GM23338 (cell line): Measurements from ENCODE around the gene DGKD. TPM values are rescaled to one million over a fixed set of nuclear protein-coding genes. Genes with fewer than 3 reads are reported as not detected.

ENCODE experiments used
- ATAC-seq: fragments of 200-7000 bp; cut with Tn5 transposase; 3 replicates; pipeline ENCODE4 v1.9.1; 2020
- DNase-seq: peaks from one replicate; pipeline ENCODE4 v3.0.0-alpha.2; 2015; ENCODE audit warnings: low spot score
- H2AFZ ChIP-seq: fragments of 200-600 bp; sonication (generic); 2 replicates; pipeline ENCODE4 v1.8.0; 2016; ENCODE audit warnings: antibody characterized with exemption, mild to moderate bottlenecking, moderate library complexity
- H3F3A ChIP-seq: fragments of 200-600 bp; sonication (generic); replicated peaks from 2 replicates; pipeline ENCODE4 v1.8.0; 2017; ENCODE audit warnings: antibody characterized with exemption, mixed run types, low read depth
- H3K27ac ChIP-seq: fragments of 200-600 bp; sonication (generic); 2 replicates; pipeline ENCODE4 v1.6.1; 2016; ENCODE audit warnings: low read depth
- H3K27me3 ChIP-seq: fragments of 200-600 bp; sonication (generic); 2 replicates; pipeline ENCODE4 v1.8.0; 2016; ENCODE audit warnings: mild to moderate bottlenecking, mixed run types, moderate library complexity; ENCODE audit not compliant: insufficient read depth
- H3K36me3 ChIP-seq: fragments of 200-600 bp; sonication (generic); 2 replicates; pipeline ENCODE4 v1.8.0; 2016; ENCODE audit warnings: mild to moderate bottlenecking; ENCODE audit not compliant: insufficient read depth
- H3K4me1 ChIP-seq: fragments of 200-600 bp; sonication (generic); 2 replicates; pipeline ENCODE4 v1.8.0; 2016; ENCODE audit warnings: mild to moderate bottlenecking, moderate library complexity; ENCODE audit not compliant: insufficient read depth
- H3K4me2 ChIP-seq: fragments of 200-600 bp; sonication (generic); 2 replicates; pipeline ENCODE4 v1.7.1; 2017; ENCODE audit warnings: mixed run types
- H3K4me3 ChIP-seq: fragments of 200-600 bp; sonication (generic); 2 replicates; pipeline ENCODE4 v1.6.1; 2016; ENCODE audit warnings: mixed run types
- H3K79me2 ChIP-seq: fragments of 200-600 bp; sonication (generic); replicated peaks from 2 replicates; pipeline ENCODE4 v1.8.0; 2017; ENCODE audit warnings: mild to moderate bottlenecking; ENCODE audit not compliant: insufficient read depth
- H3K9me2 ChIP-seq: fragments of 200-600 bp; sonication (generic); 2 replicates; pipeline ENCODE4 v1.8.0; 2017; ENCODE audit not compliant: insufficient read depth
- H4K20me1 ChIP-seq: fragments of 200-600 bp; sonication (generic); replicated peaks from 2 replicates; pipeline ENCODE4 v1.8.0; 2017; ENCODE audit warnings: mild to moderate bottlenecking; ENCODE audit not compliant: insufficient read depth
- H3K27ac Mint-ChIP-seq: 2 replicates; pipeline ENCODE4 v1.8.0; 2020; ENCODE audit warnings: inconsistent platforms, mild to moderate bottlenecking, moderate library complexity, mixed read lengths
- H3K27me3 Mint-ChIP-seq: 3 replicates; pipeline ENCODE4 v1.8.0; 2022; ENCODE audit warnings: low read depth, mild to moderate bottlenecking, moderate library complexity, mixed read lengths, inconsistent platforms; ENCODE audit not compliant: insufficient read depth, poor library complexity
- H3K36me3 Mint-ChIP-seq: 3 replicates; pipeline ENCODE4 v1.8.0; 2021; ENCODE audit warnings: low read depth, mild to moderate bottlenecking, inconsistent platforms, moderate library complexity, mixed read lengths
- H3K4me1 Mint-ChIP-seq: 3 replicates; pipeline ENCODE4 v1.8.0; 2020; ENCODE audit warnings: mild to moderate bottlenecking, inconsistent platforms, mixed read lengths
- H3K4me3 Mint-ChIP-seq: 3 replicates; pipeline ENCODE4 v1.8.0; 2021; ENCODE audit warnings: moderate library complexity, mild to moderate bottlenecking, inconsistent platforms, mixed read lengths
- H3K9me3 Mint-ChIP-seq: 3 replicates; pipeline ENCODE4 v1.8.0; 2020; ENCODE audit warnings: moderate library complexity, mild to moderate bottlenecking, inconsistent platforms, mixed read lengths
- CREB1 ChIP-seq: fragments of 250-450 bp; sonication (Bioruptor Pico); IDR thresholded peaks from 2 replicates; pipeline ENCODE4 v1.5.0; 2020; ENCODE audit warnings: low read depth, mild to moderate bottlenecking, moderate library complexity
- EZH2 ChIP-seq: fragments of 200-600 bp; sonication (generic); IDR thresholded peaks from one replicate; pipeline ENCODE4 v1.8.0; 2017; ENCODE audit warnings: antibody characterized with exemption, mild to moderate bottlenecking, low read depth; ENCODE audit not compliant: unreplicated experiment
- EZH2phosphoT487 ChIP-seq: fragments of 200-600 bp; sonication (generic); IDR thresholded peaks from one replicate; pipeline ENCODE4 v1.8.1; 2018; ENCODE audit warnings: antibody characterized with exemption; ENCODE audit not compliant: unreplicated experiment
- JUNB ChIP-seq: IDR thresholded peaks from one replicate; pipeline ENCODE4 v1.6.1; 2016; ENCODE audit warnings: antibody characterized with exemption; ENCODE audit not compliant: unreplicated experiment
- NANOG ChIP-seq: IDR thresholded peaks from 2 replicates; pipeline ENCODE4 v1.6.1; 2016; ENCODE audit warnings: antibody characterized with exemption, borderline replicate concordance
- POLR2AphosphoS5 ChIP-seq: IDR thresholded peaks from 2 replicates; pipeline ENCODE4 v1.6.1; 2016; ENCODE audit warnings: antibody characterized with exemption, low read depth
- STAT1 ChIP-seq: IDR thresholded peaks from one replicate; pipeline ENCODE4 v1.6.1; 2016; ENCODE audit warnings: antibody characterized with exemption; ENCODE audit not compliant: unreplicated experiment
- ZNF331 ChIP-seq: fragments of 250-450 bp; sonication (Bioruptor Pico); IDR thresholded peaks from 2 replicates; pipeline ENCODE4 v1.5.0; 2020; ENCODE audit warnings: low read depth, mild to moderate bottlenecking, moderate library complexity
- polyA plus RNA-seq: library from polyadenylated mRNA; unstranded; fragments of >200 nt; fragmentation: Nextera tagmentation; extraction: Ambion mirVana; gene quantifications from 2 replicates; pipeline ENCODE4 v1.2.1, GENCODE V29; 2016
- total RNA-seq: library from RNA; depleted of rRNA; stranded (reverse); fragments of >200 nt; shearing (Covaris generic); gene quantifications from 2 replicates; pipeline ENCODE4 v1.2.3, GENCODE V29; 2014
- TF ChIP-seq, protein P1 (sequence below): IDR thresholded peaks from 2 replicates; pipeline ENCODE4 v1.6.1; 2016; ENCODE audit warnings: antibody characterized with exemption
- TF ChIP-seq, protein P2 (sequence below), 2 experiments: fragments of 200-600 bp in 1 of 2; sonication (generic) in 1 of 2; conservative IDR thresholded peaks; 2 replicates each; pipeline versions ENCODE4 v1.5.1 to v1.6.1; 2016 to 2017; ENCODE audit warnings: antibody characterized with exemption in 2 of 2, low read depth in 2 of 2, mild to moderate bottlenecking in 2 of 2, moderate library complexity in 1 of 2
- TF ChIP-seq, protein P3 (sequence below): IDR thresholded peaks from one replicate; pipeline ENCODE4 v1.6.1; 2018; ENCODE audit warnings: antibody characterized with exemption; ENCODE audit not compliant: unreplicated experiment
- TF ChIP-seq, protein P4 (sequence below): fragments of 250-450 bp; sonication (Bioruptor Pico); IDR thresholded peaks from 2 replicates; pipeline ENCODE4 v1.5.0; 2020; ENCODE audit warnings: mild to moderate bottlenecking, moderate library complexity

The DGKD gene
- total and polyA plus RNA-seq, 2 experiments from 2014 or later: 11.1 to 23.4 TPM

DNA sequence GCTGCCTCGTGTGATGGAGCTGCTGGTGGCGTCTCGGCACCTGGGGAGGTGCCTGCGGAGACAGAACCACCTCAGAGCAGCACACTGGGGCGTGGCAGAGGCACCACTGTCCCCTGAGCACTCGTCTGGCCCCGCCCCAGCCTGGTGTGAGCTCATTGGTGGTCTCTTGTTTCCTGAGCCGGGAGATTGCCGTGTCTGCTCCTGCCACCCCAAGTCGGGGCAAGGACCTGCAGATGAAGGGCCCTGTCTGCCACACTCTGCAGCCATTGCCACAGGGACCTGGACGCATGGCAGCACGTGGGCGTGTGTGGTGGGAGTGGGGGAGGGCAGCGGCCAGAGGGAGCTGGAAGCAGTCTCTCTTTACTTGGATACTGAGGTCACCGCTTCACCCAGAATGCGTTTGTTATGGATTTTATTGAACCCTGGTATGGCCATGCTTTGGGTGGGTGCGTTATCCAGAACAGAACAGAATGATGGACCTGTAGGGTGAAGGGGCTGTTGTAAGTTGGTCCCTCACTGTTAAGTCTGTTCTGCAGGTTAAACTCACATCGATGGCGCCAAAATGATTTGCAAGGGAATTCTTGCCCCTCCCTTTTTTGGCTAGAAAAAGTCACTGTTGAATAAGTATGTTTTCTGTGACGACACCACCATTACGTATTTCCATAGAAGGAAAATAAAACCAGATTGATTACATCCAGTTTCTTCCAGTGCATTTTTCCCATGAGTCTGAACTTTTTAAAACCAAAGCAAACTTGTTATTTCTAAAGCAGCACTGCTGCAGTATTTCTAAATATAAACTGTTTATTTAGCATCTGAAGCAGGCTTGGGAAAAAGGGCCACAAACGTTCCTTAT, 120.2 kb downstream of the DGKD start:
- no peak overlapping the region for H3K4me2 ChIP-seq
- H4K20me1 ChIP-seq: no peaks in the 10 kb centered on the region
- DNase-seq (no peak), ATAC-seq (peak; percentile 69)
- TF ChIP-seq, protein P1, sequence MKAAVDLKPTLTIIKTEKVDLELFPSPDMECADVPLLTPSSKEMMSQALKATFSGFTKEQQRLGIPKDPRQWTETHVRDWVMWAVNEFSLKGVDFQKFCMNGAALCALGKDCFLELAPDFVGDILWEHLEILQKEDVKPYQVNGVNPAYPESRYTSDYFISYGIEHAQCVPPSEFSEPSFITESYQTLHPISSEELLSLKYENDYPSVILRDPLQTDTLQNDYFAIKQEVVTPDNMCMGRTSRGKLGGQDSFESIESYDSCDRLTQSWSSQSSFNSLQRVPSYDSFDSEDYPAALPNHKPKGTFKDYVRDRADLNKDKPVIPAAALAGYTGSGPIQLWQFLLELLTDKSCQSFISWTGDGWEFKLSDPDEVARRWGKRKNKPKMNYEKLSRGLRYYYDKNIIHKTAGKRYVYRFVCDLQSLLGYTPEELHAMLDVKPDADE: no peak
- TF ChIP-seq, protein P2, sequence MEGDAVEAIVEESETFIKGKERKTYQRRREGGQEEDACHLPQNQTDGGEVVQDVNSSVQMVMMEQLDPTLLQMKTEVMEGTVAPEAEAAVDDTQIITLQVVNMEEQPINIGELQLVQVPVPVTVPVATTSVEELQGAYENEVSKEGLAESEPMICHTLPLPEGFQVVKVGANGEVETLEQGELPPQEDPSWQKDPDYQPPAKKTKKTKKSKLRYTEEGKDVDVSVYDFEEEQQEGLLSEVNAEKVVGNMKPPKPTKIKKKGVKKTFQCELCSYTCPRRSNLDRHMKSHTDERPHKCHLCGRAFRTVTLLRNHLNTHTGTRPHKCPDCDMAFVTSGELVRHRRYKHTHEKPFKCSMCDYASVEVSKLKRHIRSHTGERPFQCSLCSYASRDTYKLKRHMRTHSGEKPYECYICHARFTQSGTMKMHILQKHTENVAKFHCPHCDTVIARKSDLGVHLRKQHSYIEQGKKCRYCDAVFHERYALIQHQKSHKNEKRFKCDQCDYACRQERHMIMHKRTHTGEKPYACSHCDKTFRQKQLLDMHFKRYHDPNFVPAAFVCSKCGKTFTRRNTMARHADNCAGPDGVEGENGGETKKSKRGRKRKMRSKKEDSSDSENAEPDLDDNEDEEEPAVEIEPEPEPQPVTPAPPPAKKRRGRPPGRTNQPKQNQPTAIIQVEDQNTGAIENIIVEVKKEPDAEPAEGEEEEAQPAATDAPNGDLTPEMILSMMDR (conservative IDR thresholded peaks at IDR 0.05; ENCODE audit: low read depth in 2 of 2): no peak
- TF ChIP-seq ZNF331 (CRISPR knock-in tag) (no peak), EZH2 (no peak), EZH2phosphoT487 (no peak), JUNB (no peak), CREB1 (CRISPR knock-in tag) (no peak), NANOG (no peak), STAT1 (no peak), POLR2AphosphoS5 (no peak)
- TF ChIP-seq, protein P3, sequence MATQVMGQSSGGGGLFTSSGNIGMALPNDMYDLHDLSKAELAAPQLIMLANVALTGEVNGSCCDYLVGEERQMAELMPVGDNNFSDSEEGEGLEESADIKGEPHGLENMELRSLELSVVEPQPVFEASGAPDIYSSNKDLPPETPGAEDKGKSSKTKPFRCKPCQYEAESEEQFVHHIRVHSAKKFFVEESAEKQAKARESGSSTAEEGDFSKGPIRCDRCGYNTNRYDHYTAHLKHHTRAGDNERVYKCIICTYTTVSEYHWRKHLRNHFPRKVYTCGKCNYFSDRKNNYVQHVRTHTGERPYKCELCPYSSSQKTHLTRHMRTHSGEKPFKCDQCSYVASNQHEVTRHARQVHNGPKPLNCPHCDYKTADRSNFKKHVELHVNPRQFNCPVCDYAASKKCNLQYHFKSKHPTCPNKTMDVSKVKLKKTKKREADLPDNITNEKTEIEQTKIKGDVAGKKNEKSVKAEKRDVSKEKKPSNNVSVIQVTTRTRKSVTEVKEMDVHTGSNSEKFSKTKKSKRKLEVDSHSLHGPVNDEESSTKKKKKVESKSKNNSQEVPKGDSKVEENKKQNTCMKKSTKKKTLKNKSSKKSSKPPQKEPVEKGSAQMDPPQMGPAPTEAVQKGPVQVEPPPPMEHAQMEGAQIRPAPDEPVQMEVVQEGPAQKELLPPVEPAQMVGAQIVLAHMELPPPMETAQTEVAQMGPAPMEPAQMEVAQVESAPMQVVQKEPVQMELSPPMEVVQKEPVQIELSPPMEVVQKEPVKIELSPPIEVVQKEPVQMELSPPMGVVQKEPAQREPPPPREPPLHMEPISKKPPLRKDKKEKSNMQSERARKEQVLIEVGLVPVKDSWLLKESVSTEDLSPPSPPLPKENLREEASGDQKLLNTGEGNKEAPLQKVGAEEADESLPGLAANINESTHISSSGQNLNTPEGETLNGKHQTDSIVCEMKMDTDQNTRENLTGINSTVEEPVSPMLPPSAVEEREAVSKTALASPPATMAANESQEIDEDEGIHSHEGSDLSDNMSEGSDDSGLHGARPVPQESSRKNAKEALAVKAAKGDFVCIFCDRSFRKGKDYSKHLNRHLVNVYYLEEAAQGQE: no peak
- TF ChIP-seq, protein P4, sequence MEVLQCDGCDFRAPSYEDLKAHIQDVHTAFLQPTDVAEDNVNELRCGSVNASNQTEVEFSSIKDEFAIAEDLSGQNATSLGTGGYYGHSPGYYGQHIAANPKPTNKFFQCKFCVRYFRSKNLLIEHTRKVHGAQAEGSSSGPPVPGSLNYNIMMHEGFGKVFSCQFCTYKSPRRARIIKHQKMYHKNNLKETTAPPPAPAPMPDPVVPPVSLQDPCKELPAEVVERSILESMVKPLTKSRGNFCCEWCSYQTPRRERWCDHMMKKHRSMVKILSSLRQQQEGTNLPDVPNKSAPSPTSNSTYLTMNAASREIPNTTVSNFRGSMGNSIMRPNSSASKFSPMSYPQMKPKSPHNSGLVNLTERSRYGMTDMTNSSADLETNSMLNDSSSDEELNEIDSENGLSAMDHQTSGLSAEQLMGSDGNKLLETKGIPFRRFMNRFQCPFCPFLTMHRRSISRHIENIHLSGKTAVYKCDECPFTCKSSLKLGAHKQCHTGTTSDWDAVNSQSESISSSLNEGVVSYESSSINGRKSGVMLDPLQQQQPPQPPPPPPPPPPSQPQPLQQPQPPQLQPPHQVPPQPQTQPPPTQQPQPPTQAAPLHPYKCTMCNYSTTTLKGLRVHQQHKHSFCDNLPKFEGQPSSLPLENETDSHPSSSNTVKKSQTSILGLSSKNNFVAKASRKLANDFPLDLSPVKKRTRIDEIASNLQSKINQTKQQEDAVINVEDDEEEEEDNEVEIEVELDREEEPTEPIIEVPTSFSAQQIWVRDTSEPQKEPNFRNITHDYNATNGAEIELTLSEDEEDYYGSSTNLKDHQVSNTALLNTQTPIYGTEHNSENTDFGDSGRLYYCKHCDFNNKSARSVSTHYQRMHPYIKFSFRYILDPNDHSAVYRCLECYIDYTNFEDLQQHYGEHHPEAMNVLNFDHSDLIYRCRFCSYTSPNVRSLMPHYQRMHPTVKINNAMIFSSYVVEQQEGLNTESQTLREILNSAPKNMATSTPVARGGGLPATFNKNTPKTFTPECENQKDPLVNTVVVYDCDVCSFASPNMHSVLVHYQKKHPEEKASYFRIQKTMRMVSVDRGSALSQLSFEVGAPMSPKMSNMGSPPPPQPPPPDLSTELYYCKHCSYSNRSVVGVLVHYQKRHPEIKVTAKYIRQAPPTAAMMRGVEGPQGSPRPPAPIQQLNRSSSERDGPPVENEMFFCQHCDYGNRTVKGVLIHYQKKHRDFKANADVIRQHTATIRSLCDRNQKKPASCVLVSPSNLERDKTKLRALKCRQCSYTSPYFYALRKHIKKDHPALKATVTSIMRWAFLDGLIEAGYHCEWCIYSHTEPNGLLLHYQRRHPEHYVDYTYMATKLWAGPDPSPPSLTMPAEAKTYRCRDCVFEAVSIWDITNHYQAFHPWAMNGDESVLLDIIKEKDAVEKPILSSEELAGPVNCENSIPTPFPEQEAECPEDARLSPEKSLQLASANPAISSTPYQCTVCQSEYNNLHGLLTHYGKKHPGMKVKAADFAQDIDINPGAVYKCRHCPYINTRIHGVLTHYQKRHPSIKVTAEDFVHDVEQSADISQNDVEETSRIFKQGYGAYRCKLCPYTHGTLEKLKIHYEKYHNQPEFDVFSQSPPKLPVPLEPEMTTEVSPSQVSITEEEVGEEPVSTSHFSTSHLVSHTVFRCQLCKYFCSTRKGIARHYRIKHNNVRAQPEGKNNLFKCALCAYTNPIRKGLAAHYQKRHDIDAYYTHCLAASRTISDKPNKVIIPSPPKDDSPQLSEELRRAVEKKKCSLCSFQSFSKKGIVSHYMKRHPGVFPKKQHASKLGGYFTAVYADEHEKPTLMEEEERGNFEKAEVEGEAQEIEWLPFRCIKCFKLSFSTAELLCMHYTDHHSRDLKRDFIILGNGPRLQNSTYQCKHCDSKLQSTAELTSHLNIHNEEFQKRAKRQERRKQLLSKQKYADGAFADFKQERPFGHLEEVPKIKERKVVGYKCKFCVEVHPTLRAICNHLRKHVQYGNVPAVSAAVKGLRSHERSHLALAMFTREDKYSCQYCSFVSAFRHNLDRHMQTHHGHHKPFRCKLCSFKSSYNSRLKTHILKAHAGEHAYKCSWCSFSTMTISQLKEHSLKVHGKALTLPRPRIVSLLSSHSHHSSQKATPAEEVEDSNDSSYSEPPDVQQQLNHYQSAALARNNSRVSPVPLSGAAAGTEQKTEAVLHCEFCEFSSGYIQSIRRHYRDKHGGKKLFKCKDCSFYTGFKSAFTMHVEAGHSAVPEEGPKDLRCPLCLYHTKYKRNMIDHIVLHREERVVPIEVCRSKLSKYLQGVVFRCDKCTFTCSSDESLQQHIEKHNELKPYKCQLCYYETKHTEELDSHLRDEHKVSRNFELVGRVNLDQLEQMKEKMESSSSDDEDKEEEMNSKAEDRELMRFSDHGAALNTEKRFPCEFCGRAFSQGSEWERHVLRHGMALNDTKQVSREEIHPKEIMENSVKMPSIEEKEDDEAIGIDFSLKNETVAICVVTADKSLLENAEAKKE (CRISPR knock-in tag): no peak
- no peaks in the 10 kb centered on the region for H3K36me3 ChIP-seq
- H3F3A ChIP-seq: no peaks in the 10 kb centered on the region
- H3K4me3 ChIP-seq: no peak overlapping the region
- H2AFZ ChIP-seq: no peak overlapping the region
- no peaks in the 10 kb centered on the region for H3K9me3 Mint-ChIP-seq
- peaks cover 17% of the 10 kb centered on the region for H3K36me3 Mint-ChIP-seq
- H3K27ac Mint-ChIP-seq: peak overlapping the region; percentile 40; the same call in 1 of the 2 replicates
- H3K27me3 Mint-ChIP-seq: peaks cover 2% of the 10 kb centered on the region
- no peaks in the 10 kb centered on the region; the same call in 2 of the 3 replicates for H3K4me1 Mint-ChIP-seq
- no peak overlapping the region for H3K4me3 Mint-ChIP-seq
- no peak overlapping the region for H3K27ac ChIP-seq
- H3K9me2 ChIP-seq: no peaks in the 10 kb centered on the region
- no peaks in the 10 kb centered on the region for H3K79me2 ChIP-seq
- no peaks in the 10 kb centered on the region for H3K27me3 ChIP-seq
- H3K4me1 ChIP-seq: no peaks in the 10 kb centered on the region
